Vagina (tissue), 2 donors: ENCODE data around the gene SZT2.

ENCODE experiments used
- CTCF ChIP-seq, 3 experiments: fragments of 450-650 bp in 2 of 3; fragments of 200-600 bp in 1 of 3; sonication (generic) in 1 of 3; IDR thresholded peaks; one replicate each; pipeline ENCODE4 v1.5.1; 2017 to 2019; ENCODE audit warnings: antibody characterized with exemption in 3 of 3, mild to moderate bottlenecking in 2 of 3, moderate library complexity in 2 of 3
- POLR2A ChIP-seq, 2 donors: fragments of 450-650 bp; IDR thresholded peaks; one replicate each; pipeline ENCODE4 v1.6.1; 2017; ENCODE audit warnings: antibody characterized with exemption in 2 of 2, mild to moderate bottlenecking in 2 of 2, moderate library complexity in 2 of 2
- POLR2AphosphoS5 ChIP-seq, 2 donors: sonication (generic); formaldehyde crosslinking; IDR thresholded peaks; one replicate each; pipeline ENCODE4 v1.9.0; 2017; ENCODE audit warnings: antibody characterized with exemption in 2 of 2, mild to moderate bottlenecking in 2 of 2, low read depth in 1 of 2; ENCODE audit not compliant: insufficient read depth in 1 of 2

DNA sequence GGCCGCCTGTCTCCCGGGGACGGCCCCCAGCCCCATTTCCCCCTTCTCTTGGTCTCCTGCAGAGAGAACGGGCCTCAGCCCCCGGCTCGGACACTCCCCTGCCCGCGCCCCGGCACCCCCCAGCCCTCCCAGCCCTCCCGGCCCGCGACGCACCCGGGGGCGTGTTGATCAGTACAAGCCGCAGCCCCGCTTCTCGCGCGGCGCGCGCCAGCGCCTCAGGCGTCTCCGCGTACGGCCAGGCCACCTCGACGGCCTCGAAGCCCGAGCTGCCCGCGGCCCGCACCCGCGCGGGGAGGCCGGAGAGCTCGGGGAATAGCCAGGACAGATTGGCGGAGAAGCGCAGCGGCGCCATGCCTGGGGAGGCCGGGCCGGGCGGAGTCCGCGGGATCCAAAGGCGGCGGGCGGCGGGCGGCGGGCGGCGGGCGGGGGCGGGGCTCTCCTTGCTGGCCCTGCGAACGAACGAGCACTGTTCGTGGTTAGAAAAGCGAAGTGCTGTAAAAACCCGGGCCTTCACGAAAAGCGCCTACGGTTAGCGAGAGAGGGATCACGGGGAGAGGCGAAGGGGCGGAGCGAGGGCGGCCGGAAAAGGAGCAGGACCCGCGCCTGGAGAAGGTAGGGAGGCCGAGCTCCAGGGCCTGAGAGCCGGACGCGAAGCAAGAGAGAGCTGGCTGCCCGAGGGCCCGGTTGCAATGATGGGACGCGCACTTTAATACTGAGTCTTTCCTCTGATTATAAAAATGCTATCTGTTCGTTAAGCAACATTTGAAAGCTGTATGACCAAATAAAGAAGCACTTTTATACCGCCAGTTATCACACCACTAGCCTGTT lies 64.0 kb downstream of the SZT2 start, which contains the start of gene HYI:
- TF ChIP-seq CTCF (IDR thresholded peaks at IDR 0.05), result no peak
- TF ChIP-seq POLR2A (IDR thresholded peaks at IDR 0.05), result peak in 1 of 2 donors; percentile 23
- peak; percentile 19 to 61 for TF ChIP-seq POLR2AphosphoS5 (IDR thresholded peaks at IDR 0.05; ENCODE audit: insufficient read depth in 1 of 2, low read depth in 1 of 2)
